HCT116 (cell line): ENCODE measurements around the gene TMEM125.

Experiments used
- CTCF ChIP-seq, 3 experiments: fragments of 200-600 bp in 1 of 3; sonication (generic) in 1 of 3; IDR thresholded peaks in 2 of 3; conservative IDR thresholded peaks in 1 of 3; 2 replicates each; pipeline ENCODE4 v1.5.1; 2012 to 2017; ENCODE audit warnings: low read depth in 2 of 3, low read length in 2 of 3, antibody characterized with exemption in 1 of 3, borderline replicate concordance in 1 of 3, control low read depth in 1 of 3, mild to moderate bottlenecking in 1 of 3, mixed read lengths in 1 of 3, mixed run types in 1 of 3, moderate library complexity in 1 of 3; ENCODE audit not compliant: insufficient read depth in 1 of 3
- POLR2AphosphoS5 ChIP-seq: IDR thresholded peaks from 2 replicates; pipeline ENCODE4 v1.6.1; 2011; ENCODE audit warnings: mild to moderate bottlenecking, low read depth, low read length, moderate library complexity
- TF ChIP-seq, protein P1 (sequence below): IDR thresholded peaks from 2 replicates; pipeline ENCODE4 v1.6.1; 2012

DNA sequence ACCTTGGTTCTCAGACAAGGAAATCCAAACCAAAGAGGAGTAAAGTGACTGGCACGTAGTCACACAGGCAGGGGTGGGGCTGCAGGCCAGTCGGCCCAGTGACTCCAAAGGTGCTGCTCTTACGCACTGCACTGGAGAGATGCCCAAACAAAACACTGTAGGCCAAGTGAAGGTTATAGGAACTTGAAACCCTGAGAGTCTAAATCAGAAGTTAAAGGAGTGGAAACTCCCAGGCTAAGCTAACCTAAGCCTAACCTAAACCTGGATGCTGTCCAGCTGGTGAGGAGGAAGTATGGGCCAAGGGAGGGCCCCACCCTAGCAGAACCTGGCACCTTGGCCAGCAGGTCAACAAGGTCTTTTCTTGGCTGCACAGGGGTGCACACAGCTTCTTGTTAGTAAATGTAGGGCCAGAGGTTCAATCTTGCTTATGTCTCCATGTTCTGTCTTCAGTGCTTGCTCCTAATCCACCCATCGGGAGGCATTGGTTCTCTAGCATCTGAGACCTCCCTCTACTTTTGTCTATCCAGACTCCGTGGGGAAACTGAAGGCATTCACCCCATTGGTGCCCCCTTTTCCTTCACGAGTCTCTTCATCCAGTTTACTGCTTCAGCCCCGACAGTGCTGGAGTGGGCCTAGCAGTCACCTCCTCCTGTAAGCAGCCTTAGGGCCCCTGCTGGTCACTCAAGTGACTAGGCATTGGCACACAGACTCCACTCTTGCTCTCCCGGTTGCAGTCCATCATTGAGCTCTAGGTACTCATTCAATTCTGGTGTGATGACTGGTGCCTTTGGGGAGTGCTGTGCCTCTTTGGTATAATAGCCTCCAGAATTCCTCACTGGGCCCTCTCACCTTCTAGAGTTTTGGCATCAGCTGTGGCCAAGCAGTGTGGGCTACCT lies 12.9 kb upstream of the TMEM125 start:
- TF ChIP-seq CTCF (IDR thresholded peaks at IDR 0.05 in 2 of 3, conservative IDR thresholded peaks at IDR 0.05 in 1 of 3; ENCODE audit: borderline replicate concordance in 1 of 3, insufficient read depth in 1 of 3, low read depth in 2 of 3, low read length in 2 of 3) = no peak
- TF ChIP-seq, protein P1, sequence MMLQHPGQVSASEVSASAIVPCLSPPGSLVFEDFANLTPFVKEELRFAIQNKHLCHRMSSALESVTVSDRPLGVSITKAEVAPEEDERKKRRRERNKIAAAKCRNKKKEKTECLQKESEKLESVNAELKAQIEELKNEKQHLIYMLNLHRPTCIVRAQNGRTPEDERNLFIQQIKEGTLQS = no peak
- no peak for TF ChIP-seq POLR2AphosphoS5
